HEK293T (cell line): ENCODE results near the gene PKNOX2.

Source experiments
- ARNT ChIP-seq: fragments of 450-650 bp; IDR thresholded peaks from 2 replicates; pipeline ENCODE4 v1.6.1; 2017; ENCODE audit warnings: mild to moderate bottlenecking
- BHLHE40 ChIP-seq: fragments of 450-650 bp; IDR thresholded peaks from 2 replicates; pipeline ENCODE4 v1.6.1; 2016; ENCODE audit warnings: mild to moderate bottlenecking, moderate library complexity, borderline replicate concordance
- CTBP1 ChIP-seq: fragments of 450-650 bp; IDR thresholded peaks from 2 replicates; pipeline ENCODE4 v1.6.1; 2016; ENCODE audit warnings: borderline replicate concordance
- ELF4 ChIP-seq: fragments of 450-650 bp; IDR thresholded peaks from 2 replicates; pipeline ENCODE4 v1.6.1; 2017; ENCODE audit warnings: antibody characterized with exemption
- FOXA1 ChIP-seq: fragments of 450-650 bp; IDR thresholded peaks from 2 replicates; pipeline ENCODE4 v1.6.1; 2016; ENCODE audit warnings: mild to moderate bottlenecking
- FOXM1 ChIP-seq: fragments of 450-650 bp; IDR thresholded peaks from 2 replicates; pipeline ENCODE4 v1.6.1; 2017; ENCODE audit warnings: mild to moderate bottlenecking, borderline replicate concordance
- HDGF ChIP-seq: fragments of 450-650 bp; IDR thresholded peaks from 2 replicates; pipeline ENCODE4 v1.6.1; 2017; ENCODE audit warnings: antibody characterized with exemption, borderline replicate concordance
- L3MBTL2 ChIP-seq: fragments of 450-650 bp; conservative IDR thresholded peaks from 2 replicates; pipeline ENCODE4 v1.6.1; 2016; ENCODE audit warnings: mild to moderate bottlenecking
- NFRKB ChIP-seq: fragments of 450-650 bp; IDR thresholded peaks from 2 replicates; pipeline ENCODE4 v1.6.1; 2016; ENCODE audit warnings: mild to moderate bottlenecking, moderate library complexity
- SP1 ChIP-seq: fragments of 450-650 bp; IDR thresholded peaks from 2 replicates; pipeline ENCODE4 v1.6.1; 2017
- SUZ12 ChIP-seq: fragments of 450-650 bp; IDR thresholded peaks from 2 replicates; pipeline ENCODE4 v1.6.1; 2016; ENCODE audit warnings: mild to moderate bottlenecking

DNA sequence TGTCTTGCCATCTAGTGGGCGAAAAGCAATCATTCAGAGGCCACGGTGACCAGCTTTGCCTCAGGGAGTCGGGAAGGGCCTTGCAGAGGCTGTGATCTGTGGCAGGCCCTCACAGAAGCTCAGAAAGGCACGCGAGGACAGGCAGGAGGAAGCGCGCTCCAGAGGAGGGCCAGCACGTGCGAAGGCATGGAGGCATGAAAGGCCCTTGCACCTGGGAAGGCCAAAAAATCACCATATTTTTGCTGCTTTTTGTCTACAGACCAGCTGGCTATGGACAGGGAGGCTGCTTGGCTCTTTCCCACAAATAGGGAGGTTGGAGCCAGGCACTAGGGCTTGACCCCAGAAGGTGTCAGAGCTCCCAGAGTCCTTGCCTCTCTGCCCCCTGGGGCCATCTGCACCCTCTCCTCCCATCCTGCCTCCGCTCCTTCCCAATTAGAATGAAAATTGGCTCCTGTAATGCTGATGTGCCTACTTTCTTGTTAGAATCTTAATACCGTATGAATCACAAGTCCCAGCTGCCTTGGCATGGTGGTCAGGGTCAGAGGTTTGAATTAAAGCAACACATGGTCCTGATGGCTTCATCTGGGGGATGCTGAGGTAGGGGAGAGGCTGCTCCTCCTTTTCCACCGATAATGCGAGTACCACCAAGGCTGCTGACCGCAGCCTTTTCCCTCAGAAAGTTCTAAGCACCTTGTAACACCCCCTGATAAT, 262.4 kb downstream of the PKNOX2 start:
- TF ChIP-seq SP1 (no peak), FOXM1 (no peak), BHLHE40 (no peak), ARNT (no peak), SUZ12 (no peak), CTBP1 (no peak), NFRKB (no peak), FOXA1 (no peak), ELF4 (no peak), HDGF (no peak), L3MBTL2 (no peak)
